ENCODE measurements around the gene NEUROD2. TPM values are rescaled to one million over a fixed set of nuclear protein-coding genes. Genes with fewer than 3 reads are reported as not detected.
A peak's percentile ranks its signal among the peaks of the same experiment; 100 is the strongest.
"Not testable (repeated sequence)": the region's sequence is repeated elsewhere in the genome, so short reads cannot be mapped to it uniquely, and the experiment has no call there.

Gene NEUROD2
- polyA plus RNA-seq, 4 donors = 0.03 to 0.27 (median 0.04) TPM; not detected in 1

DNA sequence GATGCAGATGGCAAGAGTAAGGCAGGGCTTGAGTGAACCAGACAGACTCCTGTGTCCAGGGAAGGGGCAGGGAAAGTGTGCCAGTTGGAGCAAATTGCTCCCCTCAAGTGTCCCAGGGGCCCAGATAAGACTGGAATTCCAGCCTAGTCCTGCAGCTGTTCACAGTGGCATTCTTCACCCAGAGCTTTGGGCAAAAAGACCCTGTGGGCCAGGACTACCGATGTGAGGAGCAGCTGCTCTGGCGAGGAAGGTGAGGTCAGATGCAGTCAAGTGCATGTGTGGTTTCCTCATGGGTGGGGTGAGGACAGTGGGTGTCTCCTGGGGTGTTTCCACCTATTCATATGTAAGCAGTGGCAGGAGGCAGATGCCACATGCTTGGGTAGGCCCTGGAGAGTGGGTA, 14.3 kb downstream of the NEUROD2 start:
- no peak for FAIRE-seq
- Histone ChIP-seq H3K27ac (ENCODE audit: low read depth in 1 of 3, low read length in 2 of 3) (no peak overlapping the region), H3K36me3 (ENCODE audit: control insufficient read depth in 3 of 3, insufficient read depth in 2 of 3, low read depth in 1 of 3, low read length in 3 of 3) (no peaks in the 10 kb centered on the region), H3K4me3 (ENCODE audit: low read depth in 1 of 3, low read length in 3 of 3) (no peak overlapping the region), H3K27me3 (ENCODE audit: control insufficient read depth in 3 of 3, insufficient read depth in 3 of 3, low read length in 3 of 3) (peaks cover 8 to 60% (median 22%) of the 10 kb centered on the region in 3 donors), H3K9me3 (ENCODE audit: control insufficient read depth in 2 of 2, insufficient read depth in 1 of 2, low read depth in 1 of 2, low read length in 1 of 2) (no peaks in the 10 kb centered on the region), H3K4me1 (ENCODE audit: control insufficient read depth in 3 of 3, insufficient read depth in 2 of 3, low read depth in 1 of 3, low read length in 2 of 3) (no peaks in the 10 kb centered on the region)
- no peak for DNase-seq
- WGBS, 3 donors = 46 to 69% (median 68%) methylated on average over 2 of the region's 2 CpGs

DNA sequence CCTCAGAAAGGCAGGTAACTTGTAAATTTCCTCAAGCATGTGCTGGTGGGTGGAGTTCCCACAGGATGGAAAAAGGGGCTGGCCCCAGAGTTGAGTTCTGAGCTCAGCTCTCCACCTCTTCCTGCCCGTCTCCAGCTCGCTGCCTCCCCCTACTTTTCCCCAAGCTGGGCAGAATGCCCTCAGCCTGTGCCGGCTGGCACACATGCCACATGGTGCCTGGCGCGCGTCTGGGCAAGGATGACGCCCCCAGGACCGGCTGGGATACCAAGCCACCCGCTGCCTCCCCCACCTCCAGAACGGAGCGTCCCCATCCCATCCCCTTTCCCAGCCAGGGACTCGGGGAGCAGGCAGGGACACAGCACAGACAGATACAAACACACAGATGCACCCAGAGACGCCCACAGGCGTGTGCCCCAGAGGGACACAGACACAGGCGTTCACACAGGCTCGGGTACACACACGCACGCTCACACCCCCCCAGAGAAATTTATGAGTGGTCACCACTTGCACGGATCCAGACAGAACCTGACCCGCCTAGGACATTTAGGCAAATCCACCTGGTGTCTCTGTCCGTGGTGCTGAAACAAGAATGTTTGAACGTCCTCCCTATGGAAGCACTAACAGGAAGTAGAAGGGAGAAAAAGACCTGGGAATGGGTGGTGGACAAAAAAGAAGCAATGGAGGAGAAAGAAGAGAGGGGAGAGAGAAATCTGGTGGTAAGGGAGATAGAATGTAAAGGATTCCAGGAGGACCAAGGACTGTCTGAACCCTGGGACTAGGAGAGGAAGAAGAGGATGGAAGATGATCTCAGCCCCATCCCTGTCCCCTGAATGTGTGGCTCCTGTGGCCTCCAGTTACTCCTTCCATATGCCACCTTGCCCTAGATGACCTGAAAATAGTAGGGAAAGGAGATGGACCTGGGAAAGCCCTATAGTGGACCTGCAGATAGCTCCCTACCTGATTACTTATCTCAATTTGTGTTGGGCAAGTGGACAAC, 15.5 kb downstream of the NEUROD2 start:
- H3K9me3 ChIP-seq (ENCODE audit: control insufficient read depth in 2 of 2, insufficient read depth in 1 of 2, low read depth in 1 of 2, low read length in 1 of 2) = no peaks in the 10 kb centered on the region
- no peaks in the 10 kb centered on the region for H3K4me1 ChIP-seq (ENCODE audit: control insufficient read depth in 3 of 3, insufficient read depth in 2 of 3, low read depth in 1 of 3, low read length in 2 of 3)
- FAIRE-seq (no peak), DNase-seq (peak; percentile 57 to 86)
- no peak overlapping the region for H3K27ac ChIP-seq (ENCODE audit: low read depth in 1 of 3, low read length in 2 of 3)
- WGBS, 3 donors = 3 to 6% (median 5%) methylated on average over 22 of the region's 22 CpGs
- H3K4me3 ChIP-seq (ENCODE audit: low read depth in 1 of 3, low read length in 3 of 3) = no peak overlapping the region
- no peaks in the 10 kb centered on the region for H3K36me3 ChIP-seq (ENCODE audit: control insufficient read depth in 3 of 3, insufficient read depth in 2 of 3, low read depth in 1 of 3, low read length in 3 of 3)
- H3K27me3 ChIP-seq (ENCODE audit: control insufficient read depth in 3 of 3, insufficient read depth in 3 of 3, low read length in 3 of 3) = peaks cover 8 to 49% (median 18%) of the 10 kb centered on the region in 3 donors

DNA sequence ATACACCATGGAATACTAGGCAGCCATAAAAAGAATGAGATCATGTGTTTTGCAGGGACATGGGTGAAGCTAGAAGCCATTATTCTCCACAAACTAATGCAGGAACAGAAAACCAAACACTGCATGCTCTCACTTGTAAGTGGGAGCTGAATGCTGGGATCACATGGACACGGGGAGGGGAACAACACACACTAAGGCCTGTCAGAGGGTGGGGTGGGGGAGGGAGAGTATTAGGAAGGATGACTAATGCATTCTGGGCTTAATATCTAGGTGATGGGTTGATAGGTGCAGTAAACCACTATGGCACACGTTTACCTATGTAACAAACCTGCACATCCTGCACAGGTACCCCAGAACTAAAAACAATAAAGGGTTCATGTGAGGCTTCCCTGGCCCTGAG, 17.5 kb downstream of the NEUROD2 start:
- not testable (repeated sequence) for FAIRE-seq

DNA sequence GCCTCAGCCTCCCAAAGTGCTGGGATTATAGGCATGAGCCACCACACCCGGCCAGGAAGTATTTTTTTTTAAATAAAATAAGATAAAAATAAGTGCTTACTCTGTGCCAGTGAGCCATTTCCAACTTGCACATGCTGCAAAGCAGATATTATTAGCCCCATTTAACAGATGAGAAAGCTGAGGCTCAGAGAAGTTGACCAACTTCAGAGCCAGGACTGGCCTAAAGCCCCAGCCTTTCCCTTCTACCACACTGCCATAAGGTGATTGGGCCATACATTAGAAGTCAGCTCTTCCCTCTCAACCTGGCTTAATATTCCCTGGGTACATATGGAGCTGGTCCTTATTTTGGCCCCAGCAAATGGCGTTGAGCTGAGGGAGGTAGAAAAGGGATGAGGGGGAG, 25.1 kb downstream of the NEUROD2 start:
- Histone ChIP-seq H3K27me3 (ENCODE audit: control insufficient read depth in 3 of 3, insufficient read depth in 3 of 3, low read length in 3 of 3) (peaks cover 0 to 2% (median 0%) of the 10 kb centered on the region in 3 donors), H3K4me3 (ENCODE audit: low read depth in 1 of 3, low read length in 3 of 3) (no peak overlapping the region), H3K4me1 (ENCODE audit: control insufficient read depth in 3 of 3, insufficient read depth in 2 of 3, low read depth in 1 of 3, low read length in 2 of 3) (no peaks in the 10 kb centered on the region), H3K36me3 (ENCODE audit: control insufficient read depth in 3 of 3, insufficient read depth in 2 of 3, low read depth in 1 of 3, low read length in 3 of 3) (no peaks in the 10 kb centered on the region), H3K9me3 (ENCODE audit: control insufficient read depth in 2 of 2, insufficient read depth in 1 of 2, low read depth in 1 of 2, low read length in 1 of 2) (no peaks in the 10 kb centered on the region), H3K27ac (ENCODE audit: low read depth in 1 of 3, low read length in 2 of 3) (no peak overlapping the region)
- FAIRE-seq = no peak
- no peak for DNase-seq
- 30 to 62% (median 52%) methylated on average over 2 of the region's 2 CpGs for WGBS, 3 donors

More for the DNA sequence above, 17.5 kb downstream of the NEUROD2 start:
- peaks cover 0 to 30% (median 8%) of the 10 kb centered on the region in 3 donors for H3K27me3 ChIP-seq (ENCODE audit: control insufficient read depth in 3 of 3, insufficient read depth in 3 of 3, low read length in 3 of 3)
- WGBS, 3 donors = 38 to 61% (median 39%) methylated on average over 2 of the region's 2 CpGs
- not testable (repeated sequence) for H3K27ac ChIP-seq (ENCODE audit: low read depth in 1 of 3, low read length in 2 of 3); H3K4me1 ChIP-seq (ENCODE audit: control insufficient read depth in 3 of 3, insufficient read depth in 2 of 3, low read depth in 1 of 3, low read length in 2 of 3); H3K4me3 ChIP-seq (ENCODE audit: low read depth in 1 of 3, low read length in 3 of 3); H3K36me3 ChIP-seq (ENCODE audit: control insufficient read depth in 3 of 3, insufficient read depth in 2 of 3, low read depth in 1 of 3, low read length in 3 of 3); DNase-seq; H3K9me3 ChIP-seq (ENCODE audit: control insufficient read depth in 2 of 2, insufficient read depth in 1 of 2, low read depth in 1 of 2, low read length in 1 of 2)

DNA sequence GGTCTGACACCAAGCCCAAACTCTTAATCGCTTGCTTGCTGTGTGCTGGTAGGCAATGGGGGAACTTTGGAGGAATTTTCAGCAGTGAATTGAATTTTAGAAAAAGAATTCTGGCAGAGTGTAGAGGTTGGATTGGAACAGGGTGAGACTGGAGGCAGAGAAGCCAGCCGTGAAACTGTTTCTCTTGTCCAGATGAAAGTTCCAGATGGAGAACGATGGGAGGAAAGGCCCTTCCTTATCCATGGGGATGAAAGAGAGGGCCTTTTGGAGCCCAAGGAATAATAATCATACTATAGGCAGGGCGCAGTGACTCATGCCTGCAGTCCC, 26.0 kb downstream of the NEUROD2 start:
- Histone ChIP-seq H3K9me3 (ENCODE audit: control insufficient read depth in 2 of 2, insufficient read depth in 1 of 2, low read depth in 1 of 2, low read length in 1 of 2) (no peaks in the 10 kb centered on the region), H3K4me1 (ENCODE audit: control insufficient read depth in 3 of 3, insufficient read depth in 2 of 3, low read depth in 1 of 3, low read length in 2 of 3) (no peaks in the 10 kb centered on the region), H3K4me3 (ENCODE audit: low read depth in 1 of 3, low read length in 3 of 3) (no peak overlapping the region), H3K27me3 (ENCODE audit: control insufficient read depth in 3 of 3, insufficient read depth in 3 of 3, low read length in 3 of 3) (peaks cover 0 to 2% (median 0%) of the 10 kb centered on the region in 3 donors), H3K27ac (ENCODE audit: low read depth in 1 of 3, low read length in 2 of 3) (no peak overlapping the region), H3K36me3 (ENCODE audit: control insufficient read depth in 3 of 3, insufficient read depth in 2 of 3, low read depth in 1 of 3, low read length in 3 of 3) (no peaks in the 10 kb centered on the region)
- no peak for FAIRE-seq
- no peak for DNase-seq
- 83 to 98% (median 87%) methylated on average over 4 of the region's 4 CpGs for WGBS, 3 donors

DNA sequence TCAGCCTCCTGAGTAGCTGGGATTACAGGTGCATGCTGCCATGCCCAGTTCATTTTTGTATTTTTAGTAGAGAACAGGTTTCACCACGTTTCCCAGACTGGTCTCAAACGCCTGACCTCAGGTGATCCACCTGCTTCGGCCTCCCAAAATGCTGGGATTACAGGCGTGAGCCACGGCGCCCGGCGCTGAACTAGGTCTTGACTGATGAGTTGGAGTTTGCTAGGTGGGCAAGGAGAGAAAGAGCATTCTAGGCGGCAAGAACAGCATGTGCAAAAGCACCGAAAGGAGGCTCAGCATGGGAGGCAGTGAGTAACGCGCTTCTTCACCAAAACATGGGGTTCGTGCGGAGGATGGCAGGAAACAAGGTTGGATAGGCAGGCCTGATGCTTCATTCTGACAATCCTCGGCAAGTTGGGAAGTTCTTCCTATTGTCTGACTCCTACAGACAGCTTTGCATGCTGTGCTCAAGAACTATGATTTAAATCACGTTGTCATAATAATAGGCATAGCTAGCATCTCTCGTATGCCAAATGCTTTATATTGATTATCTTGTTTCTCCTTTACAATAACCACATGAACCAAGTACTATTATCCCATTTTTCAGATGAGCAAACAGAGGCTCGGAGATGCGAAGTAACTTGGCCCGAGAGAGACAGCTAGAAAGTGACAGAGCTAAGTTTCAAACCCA, 26.5 kb downstream of the NEUROD2 start:
- Histone ChIP-seq H3K27me3 (ENCODE audit: control insufficient read depth in 3 of 3, insufficient read depth in 3 of 3, low read length in 3 of 3) (peaks cover 0 to 2% (median 1%) of the 10 kb centered on the region in 3 donors), H3K36me3 (ENCODE audit: control insufficient read depth in 3 of 3, insufficient read depth in 2 of 3, low read depth in 1 of 3, low read length in 3 of 3) (no peaks in the 10 kb centered on the region), H3K4me1 (ENCODE audit: control insufficient read depth in 3 of 3, insufficient read depth in 2 of 3, low read depth in 1 of 3, low read length in 2 of 3) (no peaks in the 10 kb centered on the region), H3K9me3 (ENCODE audit: control insufficient read depth in 2 of 2, insufficient read depth in 1 of 2, low read depth in 1 of 2, low read length in 1 of 2) (no peaks in the 10 kb centered on the region), H3K27ac (ENCODE audit: low read depth in 1 of 3, low read length in 2 of 3) (no peak overlapping the region), H3K4me3 (ENCODE audit: low read depth in 1 of 3, low read length in 3 of 3) (no peak overlapping the region)
- DNase-seq (no peak), FAIRE-seq (no peak)
- 89 to 90% (median 89%) methylated on average over 20 of the region's 20 CpGs for WGBS, 3 donors

DNA sequence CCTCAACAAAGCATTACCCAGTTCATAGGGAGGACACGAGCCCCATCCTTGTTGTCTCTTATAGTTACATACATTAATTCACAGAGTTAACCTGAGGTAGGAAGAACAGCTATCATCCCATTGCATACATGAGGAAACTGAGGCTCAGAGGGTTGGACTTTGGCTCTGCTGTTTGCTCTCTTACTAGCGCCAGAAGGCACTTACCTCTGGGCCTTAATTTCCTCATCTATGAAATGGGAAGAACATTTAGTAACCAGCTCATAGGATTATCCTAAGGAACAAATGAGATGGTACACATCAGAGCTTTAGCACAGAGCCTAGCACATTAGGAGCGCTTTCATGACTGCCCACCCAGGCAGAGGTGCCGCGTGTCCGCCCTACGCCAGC, 27.6 kb downstream of the NEUROD2 start:
- Histone ChIP-seq H3K27ac (ENCODE audit: low read depth in 1 of 3, low read length in 2 of 3) (no peak overlapping the region), H3K9me3 (ENCODE audit: control insufficient read depth in 2 of 2, insufficient read depth in 1 of 2, low read depth in 1 of 2, low read length in 1 of 2) (no peaks in the 10 kb centered on the region), H3K36me3 (ENCODE audit: control insufficient read depth in 3 of 3, insufficient read depth in 2 of 3, low read depth in 1 of 3, low read length in 3 of 3) (no peaks in the 10 kb centered on the region), H3K27me3 (ENCODE audit: control insufficient read depth in 3 of 3, insufficient read depth in 3 of 3, low read length in 3 of 3) (peaks cover 0 to 2% (median 0%) of the 10 kb centered on the region in 3 donors), H3K4me1 (ENCODE audit: control insufficient read depth in 3 of 3, insufficient read depth in 2 of 3, low read depth in 1 of 3, low read length in 2 of 3) (peaks cover 0 to 3% (median 0%) of the 10 kb centered on the region in 3 donors), H3K4me3 (ENCODE audit: low read depth in 1 of 3, low read length in 3 of 3) (no peak overlapping the region)
- no peak for DNase-seq
- no peak for FAIRE-seq
- 87 to 93% (median 87%) methylated on average over 7 of the region's 7 CpGs for WGBS, 3 donors

DNA sequence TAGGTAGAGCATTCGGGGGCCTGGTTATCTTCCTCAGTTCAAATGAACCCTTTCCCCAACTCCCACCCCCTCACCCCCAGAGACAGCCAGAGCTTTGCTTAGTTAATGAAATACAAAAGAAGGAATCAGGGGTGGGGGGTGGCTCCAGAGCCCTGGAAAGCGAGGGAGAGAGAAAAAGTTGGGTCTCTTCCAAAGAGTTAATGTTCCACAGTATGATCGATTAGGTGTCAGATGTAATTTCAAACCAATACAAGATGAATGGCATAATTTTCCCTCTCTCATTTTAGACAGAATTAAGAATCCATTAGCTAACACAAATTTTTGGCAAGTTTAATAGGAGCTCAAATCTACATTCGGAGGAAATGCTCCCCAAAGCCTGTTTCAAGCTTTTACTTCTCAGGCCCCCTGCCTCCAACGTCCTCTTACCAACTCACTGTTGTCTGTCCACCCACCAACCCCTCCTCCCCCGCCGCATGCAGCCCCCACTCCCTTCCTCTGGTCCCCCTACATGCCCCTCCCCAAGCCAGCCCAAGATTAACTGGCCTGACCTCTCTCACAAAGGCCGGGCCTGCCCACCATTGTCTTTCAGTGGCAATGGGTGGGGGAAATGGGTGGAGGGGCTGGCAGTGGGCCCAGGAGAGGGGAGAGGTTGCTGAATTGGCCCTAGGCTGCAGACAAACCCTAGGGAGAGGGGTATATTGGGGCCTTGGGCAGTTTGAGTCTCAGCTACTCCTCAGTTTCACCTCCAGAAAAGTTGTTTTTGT, 28.2 kb downstream of the NEUROD2 start:
- no peak overlapping the region for H3K27ac ChIP-seq (ENCODE audit: low read depth in 1 of 3, low read length in 2 of 3)
- DNase-seq (no peak), FAIRE-seq (no peak)
- peaks cover 0 to 2% (median 0%) of the 10 kb centered on the region in 3 donors for H3K27me3 ChIP-seq (ENCODE audit: control insufficient read depth in 3 of 3, insufficient read depth in 3 of 3, low read length in 3 of 3)
- H3K4me1 ChIP-seq (ENCODE audit: control insufficient read depth in 3 of 3, insufficient read depth in 2 of 3, low read depth in 1 of 3, low read length in 2 of 3) = peaks cover 0 to 8% (median 0%) of the 10 kb centered on the region in 3 donors
- WGBS, 3 donors = 58 to 68% (median 63%) methylated on average over 8 of the region's 8 CpGs
- no peak overlapping the region for H3K4me3 ChIP-seq (ENCODE audit: low read depth in 1 of 3, low read length in 3 of 3)
- no peaks in the 10 kb centered on the region for H3K36me3 ChIP-seq (ENCODE audit: control insufficient read depth in 3 of 3, insufficient read depth in 2 of 3, low read depth in 1 of 3, low read length in 3 of 3)
- no peaks in the 10 kb centered on the region for H3K9me3 ChIP-seq (ENCODE audit: control insufficient read depth in 2 of 2, insufficient read depth in 1 of 2, low read depth in 1 of 2, low read length in 1 of 2)
